ENCODE data around the gene UBA1.
A peak's percentile ranks its signal among the peaks of the same experiment; 100 is the strongest.

The UBA1 gene

DNA sequence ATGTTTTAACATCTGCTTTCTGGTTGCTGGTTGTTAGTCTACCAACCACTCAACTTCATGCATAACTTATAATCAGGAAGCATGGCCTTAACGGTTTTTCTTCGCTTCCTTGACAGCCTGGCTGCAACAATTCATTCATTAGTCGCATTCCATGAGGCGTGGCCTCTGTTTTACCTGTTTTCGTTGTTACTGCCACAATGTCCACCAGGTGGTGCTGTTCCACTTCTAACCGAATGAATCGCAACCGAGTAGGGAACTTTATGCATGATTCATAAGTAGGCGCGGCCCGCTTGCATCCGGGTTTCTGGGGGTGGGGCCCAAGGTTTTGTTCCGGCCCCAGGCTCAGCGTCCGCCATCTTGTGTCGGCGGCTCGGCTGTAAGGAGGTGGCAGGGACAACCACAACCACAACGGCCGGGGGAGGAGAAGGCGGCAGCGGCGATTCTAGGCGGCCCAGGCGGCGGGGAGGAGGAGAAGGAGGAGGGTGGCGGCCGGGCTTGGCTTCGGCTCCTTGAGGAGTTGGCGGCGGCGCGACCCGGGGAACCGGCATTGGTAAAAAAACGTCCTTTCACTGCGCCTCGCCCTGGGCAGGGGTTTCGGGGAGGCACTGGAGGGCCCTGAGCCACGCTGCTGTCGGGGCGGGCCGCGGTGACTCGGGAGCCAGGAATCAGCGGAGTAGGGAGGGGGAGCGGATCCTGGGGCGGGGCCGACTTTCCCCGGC is at the start of gene UBA1:
Gene UBA1 (plus strand): TSS at position 355 of the 719 bp plus-strand sequence. CDS start 4,974 bp downstream, outside the sequence.
- H3K4me3 ChIP-seq (ENCODE audit: low read length), result peak within 1 kb of the TSS; percentile 74

DNA sequence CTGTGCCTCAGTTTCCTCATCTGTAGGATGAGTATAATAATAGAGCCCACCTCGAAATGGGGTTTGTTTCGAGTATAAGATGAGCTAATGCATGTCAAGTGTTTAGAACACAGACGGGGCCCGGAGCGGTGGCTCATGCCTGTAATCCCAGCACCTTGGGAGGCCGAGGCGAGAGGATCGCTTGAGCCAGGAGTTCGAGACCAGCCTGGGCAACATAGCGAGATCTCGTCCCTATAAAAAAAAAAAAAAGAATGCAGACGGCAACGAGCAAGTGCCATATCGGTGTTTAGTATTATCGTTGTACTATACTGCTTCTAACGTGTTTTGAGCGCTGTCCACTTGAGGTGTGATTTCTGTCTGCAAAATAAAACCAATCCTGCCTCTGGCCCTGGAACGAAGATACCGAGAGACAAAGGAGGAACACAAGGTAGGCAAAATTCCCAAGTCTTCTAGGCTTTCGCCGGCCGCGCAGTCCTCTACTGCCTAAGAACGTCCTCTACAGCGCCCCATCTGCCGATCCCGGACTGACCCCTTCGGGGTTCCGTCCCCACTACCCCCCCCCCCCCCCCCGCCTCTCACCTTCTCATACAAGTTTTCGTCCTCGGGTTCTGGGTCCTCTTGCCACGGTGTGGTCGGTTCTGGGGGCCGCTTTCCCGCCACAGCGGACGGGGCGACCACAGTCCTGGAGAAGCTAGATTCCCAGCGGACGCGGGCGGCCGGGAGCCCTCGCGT is 49.6 kb upstream of the UBA1 start:
- H3K4me3 ChIP-seq (ENCODE audit: low read length), result peak overlapping the region; percentile 76
- TF ChIP-seq, protein P1, sequence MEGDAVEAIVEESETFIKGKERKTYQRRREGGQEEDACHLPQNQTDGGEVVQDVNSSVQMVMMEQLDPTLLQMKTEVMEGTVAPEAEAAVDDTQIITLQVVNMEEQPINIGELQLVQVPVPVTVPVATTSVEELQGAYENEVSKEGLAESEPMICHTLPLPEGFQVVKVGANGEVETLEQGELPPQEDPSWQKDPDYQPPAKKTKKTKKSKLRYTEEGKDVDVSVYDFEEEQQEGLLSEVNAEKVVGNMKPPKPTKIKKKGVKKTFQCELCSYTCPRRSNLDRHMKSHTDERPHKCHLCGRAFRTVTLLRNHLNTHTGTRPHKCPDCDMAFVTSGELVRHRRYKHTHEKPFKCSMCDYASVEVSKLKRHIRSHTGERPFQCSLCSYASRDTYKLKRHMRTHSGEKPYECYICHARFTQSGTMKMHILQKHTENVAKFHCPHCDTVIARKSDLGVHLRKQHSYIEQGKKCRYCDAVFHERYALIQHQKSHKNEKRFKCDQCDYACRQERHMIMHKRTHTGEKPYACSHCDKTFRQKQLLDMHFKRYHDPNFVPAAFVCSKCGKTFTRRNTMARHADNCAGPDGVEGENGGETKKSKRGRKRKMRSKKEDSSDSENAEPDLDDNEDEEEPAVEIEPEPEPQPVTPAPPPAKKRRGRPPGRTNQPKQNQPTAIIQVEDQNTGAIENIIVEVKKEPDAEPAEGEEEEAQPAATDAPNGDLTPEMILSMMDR (IDR thresholded peaks at IDR 0.05; ENCODE audit: insufficient read depth, low read depth, low read length, missing control alignments), result no peak
- peak; percentile 41 for DNase-seq (ENCODE audit: low read depth)

More for the DNA sequence above, at the start of gene UBA1:
- TF ChIP-seq, protein P1 (IDR thresholded peaks at IDR 0.05; ENCODE audit: insufficient read depth, low read depth, low read length, missing control alignments), result peak; percentile 56
- peak; percentile 93 for DNase-seq (ENCODE audit: low read depth)

DNA sequence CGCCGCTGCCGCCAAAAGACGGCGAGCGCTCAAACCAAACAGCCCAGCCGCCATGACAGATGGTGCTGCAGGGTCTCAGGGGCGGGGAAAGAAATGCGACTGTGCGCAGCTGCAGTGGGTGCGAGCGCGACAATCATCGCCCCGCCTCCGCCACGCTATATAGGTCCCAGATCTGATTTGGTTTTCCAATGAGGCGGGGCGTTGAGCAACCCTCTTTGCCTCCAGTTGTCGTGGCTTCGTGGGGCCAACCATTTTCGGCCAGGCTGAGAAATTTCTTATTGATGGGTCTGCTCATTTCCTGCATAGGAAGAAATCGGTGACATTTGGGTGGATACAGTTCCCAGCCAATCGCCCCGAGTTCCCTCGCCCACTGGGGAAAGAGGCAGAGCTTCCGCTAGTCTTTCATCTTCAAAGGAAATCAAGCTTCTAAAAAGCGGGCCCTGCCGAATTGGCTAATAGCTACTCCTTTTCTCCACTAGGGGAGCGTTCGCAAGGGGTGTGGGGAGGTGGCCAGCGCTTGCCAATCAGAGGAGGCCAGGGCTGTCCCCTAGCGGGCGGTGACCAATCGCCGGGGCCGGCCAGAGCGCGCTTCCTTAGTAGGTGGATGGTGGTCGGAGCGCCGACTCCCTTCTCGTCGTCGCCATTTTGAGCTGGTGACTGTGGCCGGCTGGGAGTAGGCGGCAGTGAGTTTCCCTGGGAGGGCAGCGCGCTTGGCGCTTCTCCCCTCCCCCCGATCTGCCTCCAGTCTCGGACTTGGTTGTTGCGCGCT is 48.8 kb upstream of the UBA1 start, which contains the start of the genes NDUFB11 and RBM10:
Gene NDUFB11 (minus strand): TSS at position 77 of the 769 bp plus-strand sequence. CDS start 23 bp downstream, at position 54.
Gene RBM10 (plus strand): TSS at position 596 of the 769 bp plus-strand sequence. CDS start 2,261 bp downstream, outside the sequence.
- H3K4me3 ChIP-seq (ENCODE audit: low read length), result peak within 1 kb of the TSS; percentile 76
- peak; percentile 96 for DNase-seq (ENCODE audit: low read depth)
- TF ChIP-seq, protein P1 (IDR thresholded peaks at IDR 0.05; ENCODE audit: insufficient read depth, low read depth, low read length, missing control alignments), result peak; percentile 63

DNA sequence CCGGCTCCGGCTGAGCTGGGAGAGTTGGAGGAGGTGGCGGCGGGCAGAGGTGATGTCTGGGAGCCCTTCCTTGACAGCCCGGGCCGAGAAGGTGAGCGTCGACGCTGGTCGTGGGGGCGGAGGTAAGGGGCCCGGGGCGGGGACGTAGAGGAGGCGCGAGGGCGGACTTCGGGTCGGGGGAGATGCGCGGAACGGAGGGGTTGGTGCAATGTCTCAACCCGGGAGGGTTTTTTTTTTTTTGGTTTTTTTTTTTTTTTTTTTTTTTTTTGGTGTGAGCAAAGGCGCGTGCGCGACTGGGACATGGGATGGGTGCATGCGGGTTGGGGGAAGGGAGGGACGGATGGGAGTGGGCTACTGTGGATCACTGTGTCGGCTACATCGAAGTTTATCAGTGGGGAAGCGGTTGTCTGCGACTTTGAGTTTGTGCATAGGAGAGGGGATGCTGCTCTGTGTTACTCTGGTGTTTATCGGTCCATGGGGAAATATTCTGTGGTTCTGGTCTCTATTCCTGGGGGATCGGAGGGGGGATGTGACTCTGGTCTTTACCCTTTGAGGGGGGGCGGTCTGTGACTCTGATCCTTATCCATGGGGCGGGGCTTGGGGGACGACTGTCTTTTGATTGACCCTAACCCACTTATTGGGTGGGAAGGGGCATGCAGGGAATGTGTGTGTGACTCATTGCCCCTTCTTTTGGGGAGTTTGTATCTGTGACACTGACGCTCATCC is 48.1 kb upstream of the UBA1 start:
- peak overlapping the region; percentile 76 for H3K4me3 ChIP-seq (ENCODE audit: low read length)
- no peak for DNase-seq (ENCODE audit: low read depth)
- TF ChIP-seq, protein P1 (IDR thresholded peaks at IDR 0.05; ENCODE audit: insufficient read depth, low read depth, low read length, missing control alignments), result no peak

DNA sequence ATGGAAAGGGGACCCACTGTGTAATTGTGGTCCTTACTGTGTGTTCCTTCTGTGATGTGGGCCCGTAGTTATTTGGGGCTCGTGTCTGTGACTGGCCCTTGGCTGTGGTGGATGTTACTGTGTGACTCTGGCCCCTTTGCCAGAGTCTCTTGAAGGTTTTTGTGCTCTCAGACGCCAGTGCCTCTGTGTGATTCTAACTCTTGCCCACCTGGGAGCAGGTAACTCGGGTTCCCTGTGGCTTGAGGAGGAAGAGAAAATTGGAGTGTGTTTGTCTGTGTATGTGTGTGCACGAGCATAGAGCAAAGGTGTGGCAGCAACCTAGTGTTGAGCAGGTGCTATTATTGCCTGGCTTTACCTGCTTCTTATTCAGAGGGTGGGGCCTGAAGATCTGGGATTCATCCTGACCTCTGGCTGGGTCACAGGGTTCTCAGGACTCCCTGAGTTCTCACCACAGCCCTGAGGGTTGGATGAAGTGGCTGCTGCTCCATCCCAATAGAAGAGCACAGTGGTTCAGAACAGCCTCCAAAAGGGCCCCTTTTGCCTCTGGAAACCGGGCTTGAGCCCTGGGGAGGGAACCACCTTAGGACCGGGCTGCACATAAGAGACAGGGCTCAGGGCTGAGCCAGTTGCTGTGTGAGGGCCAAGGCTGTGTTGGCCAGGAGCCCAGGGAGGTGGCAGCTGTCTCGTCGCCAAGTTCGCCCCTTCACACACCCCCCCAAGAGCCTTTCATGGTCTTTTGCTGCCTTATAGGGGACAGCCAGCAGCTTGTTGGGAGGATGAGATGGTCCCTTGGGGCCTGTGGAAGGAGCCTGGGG is 47.3 kb upstream of the UBA1 start:
- DNase-seq (ENCODE audit: low read depth), result peak; percentile 21
- peak overlapping the region; percentile 76 for H3K4me3 ChIP-seq (ENCODE audit: low read length)
- TF ChIP-seq, protein P1 (IDR thresholded peaks at IDR 0.05; ENCODE audit: insufficient read depth, low read depth, low read length, missing control alignments), result peak; percentile 8
